ENCODE measurements around the gene PLBD1. TPM values are rescaled to one million over a fixed set of nuclear protein-coding genes. Genes with fewer than 3 reads are reported as not detected.
A peak's percentile ranks its signal among the peaks of the same experiment; 100 is the strongest.

The PLBD1 gene
- total RNA-seq, 4 donors from 2014 or later, result 9.9 to 33.6 (median 20.5) TPM

- no peaks in the 10 kb centered on the region for H3K9me3 ChIP-seq
- no peak for TF ChIP-seq POLR2A (IDR thresholded peaks at IDR 0.05)
- TF ChIP-seq CTCF (IDR thresholded peaks at IDR 0.05), result no peak
- no peak overlapping the region for H3K4me3 ChIP-seq
- H3K36me3 ChIP-seq, result no peaks in the 10 kb centered on the region
- H3K27ac ChIP-seq, result no peak overlapping the region
- DNase-seq, result no peak
- H3K27me3 ChIP-seq, result no peaks in the 10 kb centered on the region
- H3K4me1 ChIP-seq, result peaks cover 0 to 13% (median 2%) of the 10 kb centered on the region in 4 donors
These were observed 3.2 kb downstream of the PLBD1 start for GRCh38 chr12:14564336-14564959.

GRCh38 chr12:14563046-14563445, 4.6 kb downstream of the PLBD1 start:
- peak overlapping the region in 2 of 4 donors; percentile 6 to 58 for H3K27ac ChIP-seq
- no peaks in the 10 kb centered on the region for H3K36me3 ChIP-seq
- peak in 1 of 3 donors; percentile 51 for DNase-seq
- TF ChIP-seq CTCF (IDR thresholded peaks at IDR 0.05), result no peak
- no peak for TF ChIP-seq POLR2A (IDR thresholded peaks at IDR 0.05)
- no peak overlapping the region for H3K4me3 ChIP-seq
- peaks cover 0 to 22% (median 7%) of the 10 kb centered on the region in 4 donors for H3K4me1 ChIP-seq
- H3K9me3 ChIP-seq, result no peaks in the 10 kb centered on the region
- H3K27me3 ChIP-seq, result no peaks in the 10 kb centered on the region

GRCh38 chr12:14562279-14562678, 5.4 kb downstream of the PLBD1 start:
- Histone ChIP-seq H3K36me3 (no peaks in the 10 kb centered on the region), H3K27ac (peak overlapping the region in 2 of 4 donors; percentile 73 to 87), H3K9me3 (no peaks in the 10 kb centered on the region), H3K4me3 (no peak overlapping the region), H3K4me1 (peaks cover 0 to 22% (median 5%) of the 10 kb centered on the region in 4 donors), H3K27me3 (no peaks in the 10 kb centered on the region)
- no peak for DNase-seq
- TF ChIP-seq POLR2A (IDR thresholded peaks at IDR 0.05), result no peak

- Histone ChIP-seq H3K9me3 (no peaks in the 10 kb centered on the region), H3K27ac (peak overlapping the region in 3 of 4 donors; percentile 66 to 87 (median 73)), H3K27me3 (no peaks in the 10 kb centered on the region), H3K36me3 (no peaks in the 10 kb centered on the region), H3K4me1 (peaks cover 0 to 22% (median 5%) of the 10 kb centered on the region in 4 donors), H3K4me3 (no peak overlapping the region)
- TF ChIP-seq POLR2A (IDR thresholded peaks at IDR 0.05), result no peak
- no peak for TF ChIP-seq CTCF (IDR thresholded peaks at IDR 0.05)
- DNase-seq, result peak in 1 of 3 donors; percentile 51
These were observed 5.9 kb downstream of the PLBD1 start for GRCh38 chr12:14561677-14562238.

- TF ChIP-seq POLR2A (IDR thresholded peaks at IDR 0.05) (no peak), CTCF (IDR thresholded peaks at IDR 0.05) (no peak)
- Histone ChIP-seq H3K9me3 (no peaks in the 10 kb centered on the region), H3K4me3 (no peak overlapping the region), H3K27ac (peak overlapping the region in 3 of 4 donors; percentile 66 to 87 (median 73)), H3K4me1 (peaks cover 0 to 22% (median 5%) of the 10 kb centered on the region in 4 donors), H3K27me3 (no peaks in the 10 kb centered on the region), H3K36me3 (no peaks in the 10 kb centered on the region)
- DNase-seq, result peak in 1 of 3 donors; percentile 57
These were observed 6.6 kb downstream of the PLBD1 start for GRCh38 chr12:14560904-14561574.

- Histone ChIP-seq H3K9me3 (no peaks in the 10 kb centered on the region), H3K4me3 (no peak overlapping the region), H3K4me1 (peaks cover 0 to 35% (median 7%) of the 10 kb centered on the region in 4 donors), H3K36me3 (no peaks in the 10 kb centered on the region), H3K27ac (peak overlapping the region in 3 of 4 donors; percentile 38 to 80 (median 69)), H3K27me3 (no peaks in the 10 kb centered on the region)
- TF ChIP-seq POLR2A (IDR thresholded peaks at IDR 0.05) (no peak), CTCF (IDR thresholded peaks at IDR 0.05) (no peak)
- DNase-seq, result no peak
These were observed 9.2 kb downstream of the PLBD1 start for GRCh38 chr12:14558473-14558959.
